ENCODE results near the gene TMPRSS9. TPM values are rescaled to one million over a fixed set of nuclear protein-coding genes. Genes with fewer than 3 reads are reported as not detected.

TMPRSS9 gene
- total RNA-seq, 1 experiment from 2014 or later: 0.57 TPM

- Mint-ChIP-seq H3K4me1 (peaks cover 1% of the 10 kb centered on the region), H3K27me3 (ENCODE audit: low read depth) (peaks cover 8% of the 10 kb centered on the region), H3K27ac (no peak overlapping the region), H3K36me3 (no peaks in the 10 kb centered on the region), H3K4me3 (no peak overlapping the region), H3K9me3 (no peaks in the 10 kb centered on the region)
- TF ChIP-seq AFF4 (CRISPR knock-in tag; IDR thresholded peaks at IDR 0.05; ENCODE audit: borderline replicate concordance) (no peak), ZNF121 (CRISPR knock-in tag; IDR thresholded peaks at IDR 0.05) (peak; percentile 92), JAZF1 (CRISPR knock-in tag; IDR thresholded peaks at IDR 0.05) (no peak), ZNF263 (CRISPR knock-in tag; IDR thresholded peaks at IDR 0.05; ENCODE audit: low read depth) (no peak), CBFB (CRISPR knock-in tag; IDR thresholded peaks at IDR 0.05; ENCODE audit: low read depth) (no peak), FOXK1 (CRISPR knock-in tag; IDR thresholded peaks at IDR 0.05) (no peak), ATF2 (CRISPR knock-in tag; IDR thresholded peaks at IDR 0.05; ENCODE audit: borderline replicate concordance, low read depth) (no peak), MXD4 (CRISPR knock-in tag; IDR thresholded peaks at IDR 0.05; ENCODE audit: borderline replicate concordance) (no peak), NFE2L1 (CRISPR knock-in tag; IDR thresholded peaks at IDR 0.05) (no peak)
- ChIA-PET CTCF (interaction anchor here (1.0 to 2.0 kb wide), 4 partner anchors 13 to 37 kb away, joined by 3 to 7 read pairs (median 5); no protein-coding TSS in a partner anchor), POLR2A (no interaction called here)
- DNase-seq (ENCODE audit: low spot score): no peak
- no peak for ATAC-seq
Observed at GRCh38 chr19:2355168-2356035, 4.7 kb upstream of the TMPRSS9 start.

GRCh38 chr19:2356036-2356646, 3.9 kb upstream of the TMPRSS9 start:
- CTCF ChIA-PET: interaction anchor here (1.0 to 2.0 kb wide), 3 partner anchors 23 to 36 kb away, joined by 3 to 7 read pairs (median 4); no protein-coding TSS in a partner anchor
- peaks cover 5% of the 10 kb centered on the region for H3K4me1 Mint-ChIP-seq
- H3K36me3 Mint-ChIP-seq: no peaks in the 10 kb centered on the region
- H3K27ac Mint-ChIP-seq: no peak overlapping the region
- TF ChIP-seq ERG (CRISPR knock-in tag; IDR thresholded peaks at IDR 0.05) (no peak), ZNF416 (CRISPR knock-in tag; IDR thresholded peaks at IDR 0.05) (no peak), TEAD1 (CRISPR knock-in tag; IDR thresholded peaks at IDR 0.05) (no peak), ZMAT4 (CRISPR knock-in tag; IDR thresholded peaks at IDR 0.05) (no peak), CTCF (IDR thresholded peaks at IDR 0.05) (no peak), ZNF396 (CRISPR knock-in tag; IDR thresholded peaks at IDR 0.05; ENCODE audit: borderline replicate concordance) (no peak), TCF7 (CRISPR knock-in tag; IDR thresholded peaks at IDR 0.05; ENCODE audit: low read depth) (no peak), NFYB (CRISPR knock-in tag; conservative IDR thresholded peaks at IDR 0.05; ENCODE audit: low read depth) (no peak), ZBTB43 (CRISPR knock-in tag; IDR thresholded peaks at IDR 0.05) (no peak)
- ATAC-seq (no peak; the same call in 1 of the 2 replicates), DNase-seq (ENCODE audit: low spot score) (no peak)
- peaks cover 11% of the 10 kb centered on the region for H3K27me3 Mint-ChIP-seq (ENCODE audit: low read depth)
- POLR2A ChIA-PET: interaction anchor here (0.5 kb wide), 1 partner anchor 91 kb away, joined by 3 read pairs; no protein-coding TSS in a partner anchor
- no peaks in the 10 kb centered on the region for H3K9me3 Mint-ChIP-seq
- no peak overlapping the region for H3K4me3 Mint-ChIP-seq

All from WTC11 (cell line).